GM12878 (cell line): ENCODE data around the gene TELO2. TPM values are rescaled to one million over a fixed set of nuclear protein-coding genes. Genes with fewer than 3 reads are reported as not detected.

Experiments
- ASH2L ChIP-seq: fragments of 300-600, 200-600 bp; sonication (generic); IDR thresholded peaks from 2 replicates; pipeline ENCODE4 v1.6.1; 2017; ENCODE audit warnings: low read depth, mild to moderate bottlenecking, borderline replicate concordance
- BCL11A ChIP-seq: IDR thresholded peaks from 2 replicates; pipeline ENCODE4 v1.6.1; 2011; ENCODE audit warnings: low read depth, low read length
- BCLAF1 ChIP-seq: fragments of 450-650 bp; IDR thresholded peaks from 2 replicates; pipeline ENCODE4 v1.6.1; 2017; ENCODE audit warnings: antibody characterized with exemption, mild to moderate bottlenecking, moderate library complexity
- BHLHE40 ChIP-seq, 2 experiments: fragments of 450-650 bp in 1 of 2; IDR thresholded peaks; 2 replicates each; pipeline ENCODE4 v1.6.1; 2011 to 2017; ENCODE audit warnings: low read depth in 2 of 2, borderline replicate concordance in 1 of 2, improper control_type of control experiment in 1 of 2, low read length in 1 of 2, mild to moderate bottlenecking in 1 of 2
- EGR1 ChIP-seq, 2 experiments: IDR thresholded peaks; 1 replicate in 1 of 2; 2 replicates in 1 of 2; pipeline ENCODE4 v1.6.1; 2011 to 2012; ENCODE audit warnings: low read depth in 2 of 2, low read length in 2 of 2, borderline replicate concordance in 1 of 2, mild to moderate bottlenecking in 1 of 2, moderate library complexity in 1 of 2
- ELK1 ChIP-seq: IDR thresholded peaks from 2 replicates; pipeline ENCODE4 v1.6.1; 2012; ENCODE audit warnings: low read depth, low read length, improper control_type of control experiment
- FOXK2 ChIP-seq: fragments of 450-650 bp; IDR thresholded peaks from 2 replicates; pipeline ENCODE4 v1.6.1; 2017; ENCODE audit warnings: mild to moderate bottlenecking, moderate library complexity
- HDGF ChIP-seq: fragments of 450-650 bp; IDR thresholded peaks from 2 replicates; pipeline ENCODE4 v1.6.1; 2016; ENCODE audit warnings: antibody characterized with exemption
- IRF3 ChIP-seq: fragments of 450-650 bp; IDR thresholded peaks from 2 replicates; pipeline ENCODE4 v1.6.1; 2014; ENCODE audit warnings: mild to moderate bottlenecking
- IRF4 ChIP-seq: IDR thresholded peaks from 2 replicates; pipeline ENCODE4 v1.6.1; 2011; ENCODE audit warnings: low read depth, low read length
- MXI1 ChIP-seq: fragments of 150-350 bp; IDR thresholded peaks from 2 replicates; pipeline ENCODE4 v1.6.1; 2011; ENCODE audit warnings: low read depth, mild to moderate bottlenecking, inconsistent platforms, low read length, improper control_type of control experiment
- NR2F1 ChIP-seq: fragments of 450-650 bp; conservative IDR thresholded peaks from 2 replicates; pipeline ENCODE4 v1.6.1; 2017; ENCODE audit warnings: mild to moderate bottlenecking
- SRF ChIP-seq, 2 experiments: IDR thresholded peaks; 2 replicates each; pipeline ENCODE4 v1.6.1; 2011; ENCODE audit warnings: low read depth in 2 of 2, low read length in 2 of 2, mild to moderate bottlenecking in 1 of 2, moderate library complexity in 1 of 2
- STAT3 ChIP-seq: IDR thresholded peaks from 2 replicates; pipeline ENCODE4 v1.6.1; 2011; ENCODE audit warnings: low read depth, low read length, improper control_type of control experiment
- USF1 ChIP-seq: IDR thresholded peaks from 2 replicates; pipeline ENCODE4 v1.6.1; 2011; ENCODE audit warnings: borderline replicate concordance, low read depth, mild to moderate bottlenecking, moderate library complexity, mixed read lengths, low read length; ENCODE audit not compliant: insufficient read depth; ENCODE audit errors: extremely low read length
- WRNIP1 ChIP-seq: IDR thresholded peaks from 2 replicates; pipeline ENCODE4 v1.6.1; 2011; ENCODE audit warnings: low read depth, low read length, improper control_type of control experiment, borderline replicate concordance
- ZBTB40 ChIP-seq: fragments of 450-650 bp; IDR thresholded peaks from 2 replicates; pipeline ENCODE4 v1.6.1; 2016; ENCODE audit warnings: mild to moderate bottlenecking, moderate library complexity, borderline replicate concordance
- ZNF384 ChIP-seq: IDR thresholded peaks from 2 replicates; pipeline ENCODE4 v1.6.1; 2012; ENCODE audit warnings: low read depth, mild to moderate bottlenecking, low read length, improper control_type of control experiment, borderline replicate concordance
- polyA plus RNA-seq, 11 experiments: library from polyadenylated mRNA; depleted of rRNA in 4 of 11; unstranded in 6 of 11; stranded (reverse) in 5 of 11; fragments of >200 nt; fragmentation: Nextera tagmentation in 4 of 11; fragmentation: Illumina TruSeq in 1 of 11; extraction: Ambion mirVana in 4 of 11; extraction: Trizol in 1 of 11; gene quantifications; 1 replicate in 1 of 11; 2 replicates in 10 of 11; pipeline versions ENCODE4 v1.2.1 to v1.2.3, GENCODE V29; 2011 to 2016; ENCODE audit warnings: inconsistent platforms in 2 of 11, missing spikeins in 2 of 11, low read depth in 1 of 11
- total RNA-seq, 4 experiments: library from RNA; depleted of rRNA in 3 of 4; stranded (reverse); fragments of >200 nt in 3 of 4; fragmentation: Illumina TruSeq in 1 of 4; extraction: Trizol in 1 of 4; gene quantifications; 2 replicates each; pipeline versions ENCODE4 v1.2.1 to v1.2.3, GENCODE V29; 2013 to 2021

The TELO2 gene
- total and polyA plus RNA-seq, 10 of the 15 experiments (the other 5 are each of a cell fraction or from before 2014, with no cell fraction given): 0.55 to 72.8 (median 18.6) TPM

GRCh38 chr16:1492923-1493745 is at the start of gene TELO2 (continued):
- no peak for TF ChIP-seq IRF3
- no peak for TF ChIP-seq ZNF384
- no peak for TF ChIP-seq SRF (IDR thresholded peaks at IDR 0.05; ENCODE audit: low read depth in 2 of 2, low read length in 2 of 2)
- no peak for TF ChIP-seq WRNIP1
- peak; percentile 43 for TF ChIP-seq MXI1
- TF ChIP-seq STAT3: no peak
- no peak for TF ChIP-seq ELK1
- no peak for TF ChIP-seq ZBTB40
- TF ChIP-seq NR2F1: peak; percentile 92
- peak in 1 of 2 experiments; percentile 79; a peak in 2 of 4 replicates for TF ChIP-seq BHLHE40 (IDR thresholded peaks at IDR 0.05; ENCODE audit: borderline replicate concordance in 1 of 2, low read depth in 2 of 2, low read length in 1 of 2)
- TF ChIP-seq IRF4: 0 out of 2 replicates have a peak, but pooled peaks have one; percentile 9
- TF ChIP-seq HDGF: 0 out of 2 replicates have a peak, but pooled peaks have one; percentile 49
- no peak for TF ChIP-seq BCL11A
- peak; percentile 55 for TF ChIP-seq USF1
- no peak for TF ChIP-seq ASH2L
- TF ChIP-seq EGR1 (IDR thresholded peaks at IDR 0.05; ENCODE audit: borderline replicate concordance in 1 of 2, low read depth in 2 of 2, low read length in 2 of 2): peak in 1 of 2 experiments; percentile 79; a peak in 1 of 3 replicates
- TF ChIP-seq BCLAF1: no peak
- TF ChIP-seq FOXK2: 0 out of 2 replicates have a peak, but pooled peaks have one; percentile 51
